Ovary (tissue), 3 donors: Measurements from ENCODE around the gene RGS9.

Experiments used
- CTCF ChIP-seq, 3 donors: fragments of 450-650 bp in 2 of 3; fragments of 200-600 bp in 1 of 3; IDR thresholded peaks; one replicate each; pipeline versions ENCODE4 v1.5.1 to v1.8.0; 2016 to 2022; ENCODE audit warnings: antibody characterized with exemption in 3 of 3, mild to moderate bottlenecking in 1 of 3
- EP300 ChIP-seq: sonication (generic); formaldehyde crosslinking; IDR thresholded peaks from one replicate; pipeline ENCODE4 v1.6.1; 2017; ENCODE audit warnings: antibody characterized with exemption
- donor health status: DM: no; HTN: no; CAD: no.

- no peak for TF ChIP-seq CTCF (IDR thresholded peaks at IDR 0.05)
- TF ChIP-seq EP300 = no peak
Measured at GRCh38 chr17:65204001-65204400, 66.8 kb downstream of the RGS9 start.
